NCI-H748 treated with DMSO at 0.1 percent for 48 hours (cell line): ENCODE data around the gene RRBP1.

Experiments used
- DNase-seq: peaks from one replicate; lab custom pipeline; 2025; lab: John Stamatoyannopoulos, UW

Gene RRBP1

GRCh38 chr20:17682103-17682888 lies at the start of gene RRBP1:
RRBP1 (minus strand) TSS chr20:17682242; CDS start chr20:17660507, 21,735 bp downstream.
- DNase-seq: peak; percentile 97

DNA sequence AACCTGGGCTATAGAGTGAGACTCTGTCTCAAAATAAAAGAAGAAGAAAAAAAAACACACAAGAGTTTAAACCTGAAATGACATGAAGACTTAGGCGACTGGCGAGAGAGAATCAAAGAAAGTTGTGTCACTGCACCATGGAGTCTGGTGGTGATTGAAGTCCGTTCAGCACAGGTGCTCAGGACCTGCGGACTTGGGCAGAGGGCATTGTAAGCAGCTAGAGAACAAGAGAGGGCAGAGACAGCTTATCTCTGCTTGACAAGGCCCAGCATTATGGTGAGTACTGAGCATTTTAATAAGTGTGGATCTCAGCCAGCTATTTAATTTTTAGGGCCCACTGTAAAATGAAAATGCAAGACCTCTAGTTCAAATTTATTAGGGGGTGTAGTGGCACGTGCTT lies 49.2 kb upstream of the RRBP1 start:
- no peak for DNase-seq

GRCh38 chr20:17730071-17730470 lies 48.0 kb upstream of the RRBP1 start:
- no peak for DNase-seq

GRCh38 chr20:17728074-17728473 lies 46.0 kb upstream of the RRBP1 start:
- DNase-seq: no peak

DNA sequence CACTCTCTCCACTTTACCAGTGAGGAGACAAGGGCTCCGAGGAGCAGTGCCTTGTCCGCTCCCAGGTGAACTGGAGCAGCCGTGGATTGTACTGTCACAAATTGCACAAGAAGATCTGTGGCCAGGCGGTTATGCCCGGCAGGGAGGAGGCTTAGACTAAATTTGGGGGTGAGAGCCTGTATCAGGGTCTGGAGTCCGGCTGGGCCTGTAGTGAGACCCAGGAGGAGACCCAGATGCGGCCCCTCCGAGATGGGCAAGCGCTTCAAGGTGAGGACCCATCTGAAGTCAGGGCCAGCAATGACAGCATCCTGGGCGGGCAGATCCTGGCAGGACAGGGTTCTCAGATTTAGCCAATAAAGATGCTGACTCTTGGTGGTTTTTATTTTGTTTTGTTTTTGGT lies 45.3 kb upstream of the RRBP1 start:
- DNase-seq: no peak

DNA sequence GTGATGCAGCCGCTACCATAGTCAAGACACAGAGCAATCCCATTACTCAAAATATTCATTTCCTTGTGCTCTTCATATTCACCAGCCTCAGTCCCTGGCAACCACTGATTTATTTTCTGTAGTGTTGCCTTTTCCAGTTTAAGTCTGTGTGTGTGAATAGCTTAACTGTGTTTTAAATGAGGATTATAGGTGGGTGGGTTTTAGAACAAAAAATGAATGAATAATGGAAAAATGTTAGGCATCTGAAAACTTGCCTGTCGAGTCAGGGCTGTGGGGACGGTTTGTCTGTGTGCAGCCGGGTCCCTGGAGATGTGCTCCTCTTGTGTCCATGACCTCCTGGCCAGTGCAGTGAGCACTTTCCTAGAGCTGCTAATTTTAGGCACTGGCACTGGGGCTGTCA lies 44.9 kb upstream of the RRBP1 start:
- DNase-seq: no peak

DNA sequence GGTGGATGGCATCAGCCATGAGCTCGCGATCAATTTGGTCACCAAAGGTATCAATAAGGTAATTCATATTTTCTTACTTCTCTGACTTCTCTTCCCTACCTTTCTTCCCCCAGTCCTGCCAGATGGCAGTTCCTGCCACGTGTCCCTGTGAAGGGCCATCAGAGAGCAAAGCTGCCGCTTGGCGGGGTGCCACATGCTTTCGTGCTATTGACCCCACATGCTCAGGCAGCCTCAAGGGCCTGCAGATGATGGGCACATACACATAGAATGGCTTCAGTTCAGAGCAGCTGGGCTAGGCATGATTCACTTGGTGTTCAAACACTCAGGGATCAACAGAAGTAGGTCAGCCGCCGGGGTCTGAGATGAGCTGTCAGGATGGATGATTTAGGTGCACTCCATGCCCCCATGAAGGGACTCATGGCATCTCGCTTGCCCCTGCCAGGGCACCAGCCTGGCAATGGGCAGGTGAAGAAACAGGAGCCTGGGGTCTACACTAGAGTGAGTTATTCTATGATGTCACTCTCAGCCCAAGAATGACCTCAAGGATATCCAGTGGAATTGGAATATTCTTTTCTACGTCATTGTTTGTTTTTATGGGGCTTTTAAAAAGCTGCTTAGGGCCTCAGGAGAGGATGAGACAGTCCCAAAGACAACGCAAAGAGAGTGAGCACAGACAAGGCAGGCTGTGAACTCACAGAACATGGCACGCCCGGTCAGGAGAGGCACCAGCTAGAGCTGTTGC lies 43.2 kb upstream of the RRBP1 start:
- no peak for DNase-seq

- DNase-seq: no peak
Measured at GRCh38 chr20:17723301-17723691, 41.3 kb upstream of the RRBP1 start.

GRCh38 chr20:17722493-17723300 lies 40.7 kb upstream of the RRBP1 start:
- DNase-seq: no peak

DNA sequence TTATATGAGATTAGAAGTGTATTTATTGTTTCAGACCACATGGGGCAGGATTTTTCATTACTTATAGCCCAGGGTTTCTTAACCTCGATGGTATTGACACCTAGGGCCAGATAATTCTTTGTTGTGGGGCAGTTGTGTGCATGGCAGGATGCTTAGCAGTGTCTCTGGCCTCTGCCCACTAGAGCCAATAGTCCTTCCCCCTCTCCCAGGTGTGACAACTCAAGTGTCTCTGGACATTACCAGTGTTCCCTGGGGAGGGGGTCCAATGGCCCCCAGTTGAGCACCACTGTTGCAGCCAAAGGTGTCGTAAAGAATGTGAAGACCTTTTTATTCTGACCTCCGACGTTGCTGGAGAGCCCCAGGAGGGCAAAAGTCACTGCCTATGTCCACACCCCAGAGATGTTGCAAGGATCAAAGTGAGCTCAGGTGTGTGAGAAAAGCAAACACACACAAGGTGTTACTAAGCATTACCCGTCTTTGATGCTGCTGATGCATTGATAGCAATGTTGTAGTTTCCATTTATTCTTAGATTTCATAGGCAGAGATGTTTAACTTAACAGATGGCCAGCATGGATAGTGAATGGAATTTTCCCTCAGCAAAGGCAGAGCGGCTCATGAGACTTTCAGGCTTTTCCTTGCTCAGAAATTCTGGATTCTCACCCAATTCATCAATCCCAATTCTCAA lies 39.9 kb upstream of the RRBP1 start:
- no peak for DNase-seq

DNA sequence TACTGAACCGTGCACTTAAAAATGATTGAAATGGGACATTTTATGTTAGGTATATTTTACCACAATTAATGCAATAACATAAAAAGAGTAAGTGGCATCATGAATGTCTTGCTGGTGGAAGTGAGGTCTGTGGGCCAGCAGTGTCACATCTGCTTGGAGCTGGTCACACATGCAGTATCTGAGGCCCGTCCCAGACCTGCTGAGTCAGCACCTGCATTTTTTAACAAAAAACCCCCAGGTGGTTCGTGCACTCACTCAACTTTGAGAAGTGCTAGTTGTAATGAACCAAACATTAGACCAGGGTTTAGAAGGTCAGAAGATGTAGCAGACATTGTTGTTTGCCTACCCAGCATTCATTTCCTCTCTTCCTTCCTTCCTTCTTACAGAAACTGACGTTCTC lies 38.7 kb upstream of the RRBP1 start:
- DNase-seq: no peak

DNA sequence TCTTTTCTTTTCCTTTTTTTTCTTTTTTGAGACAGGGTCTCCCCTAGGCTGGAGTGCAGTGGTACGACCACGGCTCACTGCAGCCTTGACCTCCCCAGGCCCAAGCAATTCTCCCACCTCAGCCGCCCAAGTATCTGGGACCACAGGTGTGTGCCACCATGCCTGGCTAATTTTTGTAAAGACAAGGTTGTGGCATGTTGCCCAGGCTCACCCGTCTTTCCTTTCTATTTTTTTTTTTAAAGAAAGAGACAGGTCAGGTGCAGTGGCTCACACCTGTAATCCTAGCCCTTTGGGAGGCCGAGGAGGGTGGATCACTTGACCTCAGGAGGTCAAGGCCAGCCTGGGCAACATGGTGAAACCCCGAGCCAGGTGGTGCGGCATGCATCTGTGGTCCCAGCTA lies 34.3 kb upstream of the RRBP1 start:
- DNase-seq: no peak

- no peak for DNase-seq
Measured at GRCh38 chr20:17715075-17715474, 33.0 kb upstream of the RRBP1 start.

GRCh38 chr20:17714597-17714996 lies 32.6 kb upstream of the RRBP1 start:
- DNase-seq: no peak

DNA sequence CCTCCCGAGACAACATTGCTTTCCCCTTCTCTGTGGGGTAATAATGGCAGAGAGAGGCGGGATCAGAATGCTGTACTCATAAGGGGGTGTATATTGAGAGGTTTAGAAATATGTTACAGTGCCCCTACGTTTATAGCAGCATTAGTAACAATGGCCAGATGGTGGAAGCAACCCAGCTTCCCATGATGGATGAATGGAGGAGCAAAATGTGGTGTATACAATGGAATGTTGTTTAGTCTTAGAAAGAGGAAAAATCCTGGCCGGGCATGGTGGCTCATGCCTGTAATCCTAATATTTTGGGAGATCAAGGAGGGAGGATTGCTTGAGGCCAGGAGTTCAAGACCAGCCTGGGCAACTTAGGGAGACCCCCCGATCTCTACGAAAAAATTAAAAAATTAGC lies 30.7 kb upstream of the RRBP1 start:
- no peak for DNase-seq

DNA sequence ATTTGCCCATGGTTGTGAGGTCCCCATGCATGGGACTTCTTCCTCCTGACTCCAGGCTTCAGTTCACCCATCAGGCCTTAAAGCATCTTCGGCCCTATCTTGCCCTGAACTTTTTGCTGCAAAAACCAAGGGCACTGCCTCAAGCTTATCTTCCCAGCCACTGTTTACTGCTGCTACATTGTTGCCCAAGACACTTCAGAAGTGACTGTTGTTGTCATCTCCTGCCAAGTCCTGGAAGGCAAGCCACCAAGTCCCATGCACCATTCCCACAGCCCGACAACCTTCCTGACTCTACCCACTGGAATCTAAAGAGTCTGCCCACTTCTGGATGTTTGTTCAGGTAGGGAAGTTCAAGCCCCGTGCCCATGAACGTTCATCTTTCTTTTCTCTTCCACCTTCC lies 30.2 kb upstream of the RRBP1 start:
- no peak for DNase-seq

DNA sequence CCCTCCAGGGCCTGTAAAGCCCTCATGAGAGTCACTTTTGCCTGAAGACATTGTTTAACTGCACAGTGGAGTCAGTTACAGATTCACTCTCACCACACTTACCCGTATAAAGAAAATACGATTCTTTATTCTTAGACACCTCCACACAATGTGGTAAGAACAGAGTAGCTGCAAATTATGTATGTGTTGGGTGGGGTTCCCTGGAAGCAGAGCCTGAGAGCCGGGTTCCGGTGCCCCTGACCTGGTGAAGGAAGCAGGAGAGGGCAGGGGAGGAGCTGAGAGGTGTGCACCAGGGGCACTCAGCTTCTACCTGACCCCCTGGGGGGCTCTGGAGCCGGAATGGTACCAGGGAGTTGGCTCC lies 29.2 kb upstream of the RRBP1 start:
- no peak for DNase-seq

DNA sequence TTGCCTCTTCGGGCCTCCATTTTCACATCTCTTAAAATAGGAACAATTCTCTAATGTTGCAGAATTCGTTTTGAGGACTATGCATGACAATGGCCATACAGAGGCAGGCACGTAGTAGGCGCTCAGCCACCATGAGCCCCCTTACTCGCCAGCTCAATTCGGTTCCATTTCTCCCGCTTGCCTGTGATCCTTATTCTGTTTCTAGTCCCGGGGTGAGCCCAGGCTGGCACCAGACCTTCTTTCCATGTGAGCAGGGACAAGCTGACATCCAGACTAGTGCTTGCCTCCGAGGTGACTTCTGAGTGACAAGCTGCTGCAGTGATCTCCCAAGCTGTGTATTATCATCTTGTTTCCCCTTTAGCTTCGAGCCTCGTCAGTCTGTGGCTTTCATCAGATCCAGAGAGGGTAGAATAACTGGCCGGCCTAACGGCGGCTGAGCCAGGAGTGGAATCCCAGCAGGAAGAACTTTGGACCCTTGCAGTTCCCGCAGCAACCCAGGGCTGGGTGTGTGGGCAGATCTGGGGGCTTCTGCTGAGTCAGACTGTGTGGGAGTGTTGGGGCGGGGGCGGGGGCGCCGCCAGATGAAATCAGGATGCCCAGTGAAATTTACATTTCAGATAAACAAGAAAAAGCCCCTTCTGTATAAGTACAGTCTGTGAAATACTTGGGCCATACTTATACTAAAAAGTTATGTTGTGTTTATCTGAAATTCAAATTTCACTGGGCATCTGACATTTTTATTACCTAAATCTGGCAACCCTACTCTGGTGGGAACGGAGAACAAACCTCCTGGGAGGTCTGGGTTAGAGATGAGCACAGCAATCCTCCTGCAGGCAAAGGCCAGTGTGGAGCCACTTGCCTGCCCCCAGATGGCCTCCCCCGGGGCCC lies 28.6 kb upstream of the RRBP1 start:
- no peak for DNase-seq

- no peak for DNase-seq
Measured at GRCh38 chr20:17709361-17710293, 27.6 kb upstream of the RRBP1 start.
